HEK293 (cell line): ENCODE measurements around the gene LTBP1.

Source experiments
- CTCF ChIA-PET: fragments of 350-600 bp; formaldehyde crosslinking; extraction: SDS; loops from one replicate; lab custom pipeline; 2021; ENCODE audit warnings: antibody characterized with exemption; lab: Yijun Ruan, JAX
- POLR2A ChIA-PET: fragments of 300-600 bp; formaldehyde crosslinking; extraction: SDS; loops from one replicate; lab custom pipeline; 2020; ENCODE audit warnings: antibody characterized with exemption, inconsistent platforms; lab: Yijun Ruan, JAX
- H3K27ac ChIP-seq: fragments of 200-500 bp; sonication (Bioruptor generic); 2 replicates; pipeline ENCODE4 v1.5.1; 2014; ENCODE audit warnings: low read depth, low read length, control low read depth, inconsistent platforms; ENCODE audit errors: extremely low read depth
- H3K36me3 ChIP-seq, 2 experiments: fragments of 200-500 bp in 1 of 2; sonication (Bioruptor generic) in 1 of 2; 1 replicate in 1 of 2; 2 replicates in 1 of 2; pipeline ENCODE4 v1.5.1; 2014 to 2017; ENCODE audit warnings: inconsistent platforms in 2 of 2, low read length in 2 of 2; ENCODE audit not compliant: control insufficient read depth in 2 of 2, insufficient read depth in 1 of 2
- H3K4me1 ChIP-seq: fragments of 200-500 bp; sonication (Bioruptor generic); 2 replicates; pipeline ENCODE4 v1.5.1; 2014; ENCODE audit warnings: mild to moderate bottlenecking, low read length, inconsistent platforms; ENCODE audit not compliant: control insufficient read depth, insufficient read depth
- H3K4me3 ChIP-seq: 2 replicates; pipeline ENCODE4 v1.5.1; 2011; ENCODE audit warnings: low read depth, mild to moderate bottlenecking, control low read depth, low read length, moderate library complexity
- H3K9me3 ChIP-seq: fragments of 200-500 bp; sonication (Bioruptor generic); 2 replicates; pipeline ENCODE4 v1.5.1; 2014; ENCODE audit warnings: low read depth, low read length, inconsistent platforms; ENCODE audit not compliant: control insufficient read depth, insufficient read depth
- HIC1 ChIP-seq: fragments of 450-650 bp; formaldehyde crosslinking; IDR thresholded peaks from 2 replicates; pipeline ENCODE4 v1.5.1; 2016; ENCODE audit warnings: missing biosample characterization, missing genetic modification characterization
- MYNN ChIP-seq: fragments of 450-650 bp; formaldehyde crosslinking; IDR thresholded peaks from 2 replicates; pipeline ENCODE4 v1.5.1; 2016; ENCODE audit warnings: missing biosample characterization, missing genetic modification characterization, borderline replicate concordance
- RBAK ChIP-seq: fragments of 450-650 bp; formaldehyde crosslinking; IDR thresholded peaks from 2 replicates; pipeline ENCODE4 v1.5.1; 2016; ENCODE audit warnings: missing biosample characterization, missing genetic modification characterization
- SP2 ChIP-seq: fragments of 450-650 bp; formaldehyde crosslinking; IDR thresholded peaks from 2 replicates; pipeline ENCODE4 v1.5.1; 2016; ENCODE audit warnings: missing biosample characterization, missing genetic modification characterization
- TRIM28 ChIP-seq: IDR thresholded peaks from 2 replicates; pipeline ENCODE4 v1.6.1; 2011; ENCODE audit warnings: low read length, control low read depth, borderline replicate concordance
- ZBTB49 ChIP-seq: fragments of 450-650 bp; formaldehyde crosslinking; IDR thresholded peaks from 2 replicates; pipeline ENCODE4 v1.5.1; 2016; ENCODE audit warnings: missing biosample characterization, missing genetic modification characterization, low read depth
- ZFP41 ChIP-seq: fragments of 450-650 bp; formaldehyde crosslinking; IDR thresholded peaks from 2 replicates; pipeline ENCODE4 v1.5.1; 2016; ENCODE audit warnings: missing biosample characterization, missing genetic modification characterization, borderline replicate concordance
- ZNF138 ChIP-seq: fragments of 450-650 bp; formaldehyde crosslinking; IDR thresholded peaks from 2 replicates; pipeline ENCODE4 v1.5.1; 2016; ENCODE audit warnings: missing biosample characterization, missing genetic modification characterization, borderline replicate concordance
- ZNF148 ChIP-seq: fragments of 450-650 bp; formaldehyde crosslinking; IDR thresholded peaks from 2 replicates; pipeline ENCODE4 v1.5.0; 2017; ENCODE audit warnings: missing biosample characterization, missing genetic modification characterization, borderline replicate concordance
- ZNF157 ChIP-seq: fragments of 450-650 bp; formaldehyde crosslinking; IDR thresholded peaks from 2 replicates; pipeline ENCODE4 v1.5.1; 2016; ENCODE audit warnings: missing biosample characterization, missing genetic modification characterization
- ZNF174 ChIP-seq: fragments of 450-650 bp; formaldehyde crosslinking; IDR thresholded peaks from 2 replicates; pipeline ENCODE4 v1.5.0; 2017; ENCODE audit warnings: missing biosample characterization, mild to moderate bottlenecking, missing genetic modification characterization
- ZNF248 ChIP-seq: fragments of 450-650 bp; formaldehyde crosslinking; IDR thresholded peaks from 2 replicates; pipeline ENCODE4 v1.5.1; 2017; ENCODE audit warnings: missing biosample characterization, missing genetic modification characterization
- ZNF26 ChIP-seq: fragments of 450-650 bp; formaldehyde crosslinking; IDR thresholded peaks from 2 replicates; pipeline ENCODE4 v1.5.1; 2016; ENCODE audit warnings: missing biosample characterization, missing genetic modification characterization
- ZNF571 ChIP-seq: fragments of 450-650 bp; formaldehyde crosslinking; IDR thresholded peaks from 2 replicates; pipeline ENCODE4 v1.5.0; 2017; ENCODE audit warnings: missing biosample characterization, missing genetic modification characterization
- ZNF580 ChIP-seq: fragments of 450-650 bp; formaldehyde crosslinking; IDR thresholded peaks from 2 replicates; pipeline ENCODE4 v1.5.1; 2016; ENCODE audit warnings: missing biosample characterization, missing genetic modification characterization
- ZNF596 ChIP-seq: fragments of 450-650 bp; IDR thresholded peaks from 2 replicates; pipeline ENCODE4 v1.5.0; 2018; ENCODE audit warnings: missing biosample characterization, mild to moderate bottlenecking, missing genetic modification characterization, moderate library complexity
- ZNF629 ChIP-seq: fragments of 450-650 bp; formaldehyde crosslinking; IDR thresholded peaks from 2 replicates; pipeline ENCODE4 v1.5.1; 2017; ENCODE audit warnings: missing biosample characterization, missing genetic modification characterization
- ZNF670 ChIP-seq: fragments of 450-650 bp; formaldehyde crosslinking; IDR thresholded peaks from 2 replicates; pipeline ENCODE4 v1.5.1; 2016; ENCODE audit warnings: missing biosample characterization, missing genetic modification characterization, low read depth
- ZSCAN23 ChIP-seq: fragments of 450-650 bp; formaldehyde crosslinking; IDR thresholded peaks from 2 replicates; pipeline ENCODE4 v1.5.1; 2016; ENCODE audit warnings: missing biosample characterization, missing genetic modification characterization
- TF ChIP-seq, protein P1 (sequence below): fragments of 450-650 bp; IDR thresholded peaks from 2 replicates; pipeline ENCODE4 v1.5.1; 2018; ENCODE audit warnings: missing biosample characterization, mild to moderate bottlenecking, missing genetic modification characterization

The LTBP1 gene

DNA sequence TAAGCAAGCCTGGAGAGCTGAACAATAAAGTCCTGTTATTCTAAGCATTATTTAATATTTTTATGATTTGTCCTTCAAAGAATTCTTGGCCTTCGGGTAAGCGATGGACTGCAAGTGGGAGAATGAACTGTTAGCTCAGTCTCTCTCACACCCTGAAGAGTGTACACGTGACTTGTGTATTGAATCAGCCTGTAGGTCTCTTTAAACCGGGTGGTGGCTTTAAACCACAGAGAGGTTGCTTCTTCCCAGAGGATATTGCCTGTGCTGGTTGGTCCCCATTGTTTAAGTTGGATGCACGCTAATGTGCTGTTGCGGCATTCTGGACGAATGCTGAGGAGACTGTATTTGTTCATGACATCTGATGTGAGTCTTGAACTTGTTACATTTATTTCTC lies 183.3 kb downstream of the LTBP1 start:
- no peaks in the 10 kb centered on the region for H3K9me3 ChIP-seq
- no peaks in the 10 kb centered on the region for H3K36me3 ChIP-seq
- ChIA-PET CTCF (no interaction called here), POLR2A (no interaction called here)
- H3K4me1 ChIP-seq, result peaks cover 10% of the 10 kb centered on the region
- TF ChIP-seq ZNF138 (tag by site-specific recombination), result no peak
- no peak for TF ChIP-seq ZNF174 (tag by site-specific recombination)
- TF ChIP-seq SP2, result no peak
- no peak for TF ChIP-seq MYNN
- TF ChIP-seq ZNF629 (tag by site-specific recombination), result no peak
- TF ChIP-seq ZNF26 (tag by site-specific recombination), result no peak
- no peak for TF ChIP-seq TRIM28
- TF ChIP-seq, protein P1, sequence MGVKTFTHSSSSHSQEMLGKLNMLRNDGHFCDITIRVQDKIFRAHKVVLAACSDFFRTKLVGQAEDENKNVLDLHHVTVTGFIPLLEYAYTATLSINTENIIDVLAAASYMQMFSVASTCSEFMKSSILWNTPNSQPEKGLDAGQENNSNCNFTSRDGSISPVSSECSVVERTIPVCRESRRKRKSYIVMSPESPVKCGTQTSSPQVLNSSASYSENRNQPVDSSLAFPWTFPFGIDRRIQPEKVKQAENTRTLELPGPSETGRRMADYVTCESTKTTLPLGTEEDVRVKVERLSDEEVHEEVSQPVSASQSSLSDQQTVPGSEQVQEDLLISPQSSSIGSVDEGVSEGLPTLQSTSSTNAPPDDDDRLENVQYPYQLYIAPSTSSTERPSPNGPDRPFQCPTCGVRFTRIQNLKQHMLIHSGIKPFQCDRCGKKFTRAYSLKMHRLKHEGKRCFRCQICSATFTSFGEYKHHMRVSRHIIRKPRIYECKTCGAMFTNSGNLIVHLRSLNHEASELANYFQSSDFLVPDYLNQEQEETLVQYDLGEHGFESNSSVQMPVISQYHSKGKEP (tag by site-specific recombination), result no peak
- TF ChIP-seq ZNF596, result no peak
- no peak for TF ChIP-seq ZNF580 (tag by site-specific recombination)
- TF ChIP-seq ZNF148 (tag by site-specific recombination), result no peak
- no peak for TF ChIP-seq ZBTB49 (tag by site-specific recombination)
- TF ChIP-seq ZSCAN23, result no peak
- no peak for TF ChIP-seq ZNF157
- no peak for TF ChIP-seq ZFP41 (tag by site-specific recombination)
- TF ChIP-seq RBAK (tag by site-specific recombination), result no peak
- no peak for TF ChIP-seq ZNF248
- TF ChIP-seq HIC1, result no peak
- TF ChIP-seq ZNF571 (tag by site-specific recombination), result no peak
- no peak for TF ChIP-seq ZNF670 (tag by site-specific recombination)
- H3K27ac ChIP-seq, result no peak overlapping the region
- H3K4me3 ChIP-seq, result no peak overlapping the region
